ENCODE measurements around the gene RHOV. TPM values are rescaled to one million over a fixed set of nuclear protein-coding genes. Genes with fewer than 3 reads are reported as not detected.

RHOV gene
- total RNA-seq, 1 donor: not detected

DNA sequence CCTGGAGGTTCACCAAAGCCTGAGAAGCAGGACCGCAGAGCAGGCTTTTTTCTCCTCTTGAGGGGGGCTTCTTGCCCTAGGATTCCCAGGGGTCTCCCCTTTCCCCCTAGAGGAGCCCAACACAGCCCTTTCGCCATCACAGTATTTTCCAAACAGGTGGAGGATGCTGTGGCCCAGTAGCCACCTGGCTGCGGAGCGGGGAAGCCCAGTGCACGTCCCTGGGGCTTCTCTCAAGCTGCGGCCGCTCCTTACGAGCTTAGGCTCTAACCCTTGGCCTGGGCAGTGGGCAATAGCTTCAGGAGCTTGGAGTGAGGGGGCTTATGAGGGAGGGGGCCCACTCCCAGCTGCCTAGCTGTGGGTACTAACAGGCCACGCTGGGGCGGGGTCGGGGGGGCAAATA lies 43.6 kb upstream of the RHOV start:
- no peak overlapping the region for H3K4me3 ChIP-seq (ENCODE audit: low read depth, low read length)
- TF ChIP-seq, protein P1, sequence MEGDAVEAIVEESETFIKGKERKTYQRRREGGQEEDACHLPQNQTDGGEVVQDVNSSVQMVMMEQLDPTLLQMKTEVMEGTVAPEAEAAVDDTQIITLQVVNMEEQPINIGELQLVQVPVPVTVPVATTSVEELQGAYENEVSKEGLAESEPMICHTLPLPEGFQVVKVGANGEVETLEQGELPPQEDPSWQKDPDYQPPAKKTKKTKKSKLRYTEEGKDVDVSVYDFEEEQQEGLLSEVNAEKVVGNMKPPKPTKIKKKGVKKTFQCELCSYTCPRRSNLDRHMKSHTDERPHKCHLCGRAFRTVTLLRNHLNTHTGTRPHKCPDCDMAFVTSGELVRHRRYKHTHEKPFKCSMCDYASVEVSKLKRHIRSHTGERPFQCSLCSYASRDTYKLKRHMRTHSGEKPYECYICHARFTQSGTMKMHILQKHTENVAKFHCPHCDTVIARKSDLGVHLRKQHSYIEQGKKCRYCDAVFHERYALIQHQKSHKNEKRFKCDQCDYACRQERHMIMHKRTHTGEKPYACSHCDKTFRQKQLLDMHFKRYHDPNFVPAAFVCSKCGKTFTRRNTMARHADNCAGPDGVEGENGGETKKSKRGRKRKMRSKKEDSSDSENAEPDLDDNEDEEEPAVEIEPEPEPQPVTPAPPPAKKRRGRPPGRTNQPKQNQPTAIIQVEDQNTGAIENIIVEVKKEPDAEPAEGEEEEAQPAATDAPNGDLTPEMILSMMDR (IDR thresholded peaks at IDR 0.05; ENCODE audit: insufficient read depth, low read length): no peak
- DNase-seq (ENCODE audit: low read depth): no peak

DNA sequence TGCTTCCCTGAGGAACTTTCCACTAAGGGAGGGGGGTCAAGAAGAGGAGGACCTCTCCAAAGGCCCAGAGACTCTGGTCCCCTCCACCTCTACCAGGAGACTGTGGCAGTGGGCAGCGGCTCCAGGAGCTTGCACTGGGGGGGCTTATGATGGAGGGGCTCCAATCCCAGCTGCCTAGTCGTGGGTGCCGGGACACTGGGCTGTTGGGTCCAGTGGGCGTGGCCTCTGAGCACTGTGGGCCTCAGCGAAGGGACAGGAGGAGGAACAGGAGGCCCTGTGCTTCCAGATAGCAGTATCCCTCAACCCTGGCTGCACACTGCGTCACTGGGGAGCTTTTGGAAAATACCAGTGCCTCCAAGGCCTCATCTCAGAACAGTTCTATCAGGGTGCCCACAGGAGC lies 41.6 kb upstream of the RHOV start:
- TF ChIP-seq, protein P1 (IDR thresholded peaks at IDR 0.05; ENCODE audit: insufficient read depth, low read length): no peak
- no peak for DNase-seq (ENCODE audit: low read depth)
- H3K4me3 ChIP-seq (ENCODE audit: low read depth, low read length): no peak overlapping the region

DNA sequence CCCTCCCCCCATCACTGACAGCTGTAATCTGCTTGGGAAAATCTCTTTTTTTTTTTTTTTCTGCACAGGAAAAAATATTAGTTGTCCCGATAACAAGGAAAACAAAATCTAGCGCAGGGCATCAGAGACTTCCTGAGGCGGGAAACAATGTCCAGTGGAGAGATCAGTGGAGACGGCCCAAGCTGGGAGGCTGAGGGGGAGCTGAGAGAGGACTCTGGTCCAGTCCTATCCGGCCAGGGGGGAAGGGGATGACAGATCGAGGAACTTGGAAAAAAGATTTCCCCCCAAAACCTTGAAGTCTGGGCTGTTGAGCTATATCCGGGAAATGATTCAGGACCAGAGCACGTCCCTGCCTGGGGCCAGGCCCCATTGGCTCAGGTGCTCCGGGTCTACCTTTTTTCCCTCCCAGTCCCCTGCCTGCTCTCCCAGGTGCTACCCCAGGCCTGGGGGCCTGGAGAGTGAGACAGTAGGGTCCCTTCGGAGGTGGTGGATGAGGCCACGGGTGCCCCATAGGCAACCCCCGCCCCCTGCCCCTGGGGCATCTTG lies 41.2 kb upstream of the RHOV start:
- H3K4me3 ChIP-seq (ENCODE audit: low read depth, low read length): no peak overlapping the region
- TF ChIP-seq, protein P1 (IDR thresholded peaks at IDR 0.05; ENCODE audit: insufficient read depth, low read length): no peak
- no peak for DNase-seq (ENCODE audit: low read depth)

DNA sequence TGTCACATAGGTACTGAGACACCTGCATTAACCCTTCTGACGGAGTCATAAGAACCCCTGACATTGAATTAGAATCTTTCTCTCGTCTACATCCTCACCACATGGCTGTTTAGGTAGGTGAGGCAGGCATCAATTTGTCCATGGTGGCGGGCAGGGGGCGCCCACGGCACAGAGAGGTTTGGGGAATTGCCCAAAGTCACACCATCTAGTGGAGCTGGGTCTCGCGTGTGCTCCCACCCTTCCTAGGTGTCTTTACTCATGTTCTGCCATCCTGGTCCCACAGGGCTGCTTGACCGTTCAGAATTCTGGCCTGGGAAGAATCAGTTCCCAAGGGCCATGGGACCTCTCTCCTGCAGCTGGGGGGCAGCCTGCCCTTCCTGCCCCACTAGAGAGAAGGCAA lies 40.5 kb upstream of the RHOV start:
- no peak overlapping the region for H3K4me3 ChIP-seq (ENCODE audit: low read depth, low read length)
- DNase-seq (ENCODE audit: low read depth): no peak
- TF ChIP-seq, protein P1 (IDR thresholded peaks at IDR 0.05; ENCODE audit: insufficient read depth, low read length): no peak

DNA sequence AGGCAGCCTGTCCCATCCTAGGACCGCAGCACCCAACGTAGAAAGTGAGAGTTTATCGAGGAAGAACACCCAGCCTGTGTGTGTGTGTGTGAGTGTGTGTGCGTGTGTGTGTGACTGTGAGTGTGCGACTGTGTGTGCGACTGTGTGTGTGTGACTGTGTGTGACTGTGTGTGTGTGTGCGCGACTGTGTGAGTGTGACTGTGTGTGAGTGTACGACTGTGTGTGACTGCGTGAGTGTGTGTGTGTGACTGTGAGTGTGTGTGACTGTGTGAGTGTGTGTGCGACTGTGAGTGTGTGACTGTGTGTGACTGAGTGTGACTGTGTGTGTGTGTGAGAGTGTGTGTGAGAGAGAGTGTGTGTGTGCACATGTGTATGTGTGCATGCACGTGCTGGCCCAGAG lies 40.0 kb upstream of the RHOV start:
- TF ChIP-seq, protein P1 (IDR thresholded peaks at IDR 0.05; ENCODE audit: insufficient read depth, low read length): no peak
- no peak overlapping the region for H3K4me3 ChIP-seq (ENCODE audit: low read depth, low read length)
- no peak for DNase-seq (ENCODE audit: low read depth)

DNA sequence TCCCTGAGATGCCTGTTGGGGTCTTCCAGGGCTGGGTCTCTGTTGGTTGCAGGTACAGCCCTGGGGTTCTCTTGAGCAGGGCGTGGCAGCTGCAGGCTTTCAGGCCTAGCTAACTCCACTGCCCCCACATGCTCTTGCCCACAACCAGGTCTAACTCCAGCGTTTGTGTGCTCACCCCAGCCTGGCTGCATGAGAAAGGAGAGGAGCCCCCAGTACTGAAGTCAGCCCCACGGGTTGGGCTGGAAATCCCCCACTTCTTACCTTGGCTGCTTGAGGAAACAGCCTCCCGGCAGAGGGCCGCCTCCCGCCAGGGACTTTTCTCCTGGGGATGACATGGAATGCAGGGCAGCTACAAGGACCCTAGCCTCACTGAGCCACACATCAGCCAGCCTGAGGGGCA lies 38.4 kb upstream of the RHOV start:
- no peak overlapping the region for H3K4me3 ChIP-seq (ENCODE audit: low read depth, low read length)
- DNase-seq (ENCODE audit: low read depth): no peak
- TF ChIP-seq, protein P1 (IDR thresholded peaks at IDR 0.05; ENCODE audit: insufficient read depth, low read length): no peak

DNA sequence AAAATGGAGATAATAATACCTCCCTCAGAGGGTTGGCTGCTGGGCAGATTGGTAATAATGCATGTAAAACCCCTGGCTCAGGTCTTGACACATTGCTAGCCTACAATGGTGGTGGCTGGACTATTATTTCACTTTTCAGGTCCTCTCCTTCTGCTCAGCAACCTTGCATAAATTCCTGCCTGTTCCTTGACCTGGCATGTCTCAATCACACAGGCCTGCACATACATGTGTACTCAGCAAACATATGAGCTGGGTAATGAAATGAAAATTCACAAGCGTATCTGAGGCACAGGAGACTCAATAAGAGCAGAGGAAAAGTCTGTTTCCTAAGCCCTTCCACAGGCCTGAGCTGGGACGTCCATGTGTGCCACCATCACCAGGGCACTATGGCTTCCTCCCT lies 37.7 kb upstream of the RHOV start:
- TF ChIP-seq, protein P1 (IDR thresholded peaks at IDR 0.05; ENCODE audit: insufficient read depth, low read length): no peak
- DNase-seq (ENCODE audit: low read depth): no peak
- no peak overlapping the region for H3K4me3 ChIP-seq (ENCODE audit: low read depth, low read length)

Data from fibroblast of the aortic adventitia (primary cell).